ENCODE measurements around the gene TEX52.
A peak's percentile ranks its signal among the peaks of the same experiment; 100 is the strongest.

The TEX52 gene

DNA sequence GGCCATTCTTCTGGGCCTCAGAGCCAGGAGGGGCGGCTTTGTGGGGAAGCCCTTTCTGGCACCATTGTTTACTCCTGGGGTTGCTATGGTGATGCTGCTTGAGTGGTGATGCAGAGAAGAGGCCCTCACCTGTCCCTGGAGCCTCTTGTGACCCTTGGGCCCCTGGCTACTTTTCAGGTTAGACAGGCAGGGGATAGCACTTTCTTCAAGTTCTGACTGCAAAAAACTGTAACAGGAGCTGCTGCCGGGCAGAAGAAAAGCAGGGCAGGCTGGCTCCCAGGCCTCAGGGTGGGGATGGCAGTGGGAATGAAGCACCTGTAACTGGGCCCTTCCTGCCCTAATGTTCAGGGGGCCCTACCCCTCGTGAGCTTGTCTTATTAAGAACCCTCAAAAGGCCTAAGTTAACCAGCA is at the start of gene TEX52:
TSS of gene TEX52 (minus strand) at position 19 of the 411 bp plus-strand sequence. CDS start at position 6, 13 bp downstream.
- H3K4me3 ChIP-seq (replicated peaks in 1 of 2; ENCODE audit: low read depth in 2 of 2, low read length in 2 of 2): no peak within 1 kb of the TSS
- TF ChIP-seq, protein P1, sequence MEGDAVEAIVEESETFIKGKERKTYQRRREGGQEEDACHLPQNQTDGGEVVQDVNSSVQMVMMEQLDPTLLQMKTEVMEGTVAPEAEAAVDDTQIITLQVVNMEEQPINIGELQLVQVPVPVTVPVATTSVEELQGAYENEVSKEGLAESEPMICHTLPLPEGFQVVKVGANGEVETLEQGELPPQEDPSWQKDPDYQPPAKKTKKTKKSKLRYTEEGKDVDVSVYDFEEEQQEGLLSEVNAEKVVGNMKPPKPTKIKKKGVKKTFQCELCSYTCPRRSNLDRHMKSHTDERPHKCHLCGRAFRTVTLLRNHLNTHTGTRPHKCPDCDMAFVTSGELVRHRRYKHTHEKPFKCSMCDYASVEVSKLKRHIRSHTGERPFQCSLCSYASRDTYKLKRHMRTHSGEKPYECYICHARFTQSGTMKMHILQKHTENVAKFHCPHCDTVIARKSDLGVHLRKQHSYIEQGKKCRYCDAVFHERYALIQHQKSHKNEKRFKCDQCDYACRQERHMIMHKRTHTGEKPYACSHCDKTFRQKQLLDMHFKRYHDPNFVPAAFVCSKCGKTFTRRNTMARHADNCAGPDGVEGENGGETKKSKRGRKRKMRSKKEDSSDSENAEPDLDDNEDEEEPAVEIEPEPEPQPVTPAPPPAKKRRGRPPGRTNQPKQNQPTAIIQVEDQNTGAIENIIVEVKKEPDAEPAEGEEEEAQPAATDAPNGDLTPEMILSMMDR (IDR thresholded peaks at IDR 0.05; ENCODE audit: low read depth, low read length): no peak
- DNase-seq (ENCODE audit: low read depth in 2 of 2): no peak

DNA sequence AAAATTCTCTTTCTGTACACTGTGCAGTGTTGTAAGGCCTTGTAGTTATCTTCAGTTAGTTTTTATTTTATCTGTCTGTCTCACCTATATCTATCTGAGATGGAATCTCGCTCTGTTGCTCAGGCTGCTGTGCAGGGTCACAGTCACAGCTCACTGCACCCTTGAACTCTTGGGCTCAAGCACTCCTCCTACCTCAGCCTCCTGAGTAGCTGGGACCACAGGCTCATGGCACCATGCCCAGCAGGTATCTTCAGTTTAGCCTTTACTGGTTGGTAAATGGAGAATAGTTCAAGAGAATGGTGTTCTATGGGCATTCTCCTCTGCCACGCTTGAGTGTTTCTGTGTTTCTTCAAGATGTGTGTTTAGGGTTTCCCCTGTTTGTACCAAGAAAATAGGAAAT is 47.4 kb upstream of the TEX52 start:
- no peak overlapping the region for H3K4me3 ChIP-seq (replicated peaks in 1 of 2; ENCODE audit: low read depth in 2 of 2, low read length in 2 of 2)
- TF ChIP-seq, protein P1 (IDR thresholded peaks at IDR 0.05; ENCODE audit: low read depth, low read length): no peak
- DNase-seq (ENCODE audit: low read depth in 2 of 2): no peak

DNA sequence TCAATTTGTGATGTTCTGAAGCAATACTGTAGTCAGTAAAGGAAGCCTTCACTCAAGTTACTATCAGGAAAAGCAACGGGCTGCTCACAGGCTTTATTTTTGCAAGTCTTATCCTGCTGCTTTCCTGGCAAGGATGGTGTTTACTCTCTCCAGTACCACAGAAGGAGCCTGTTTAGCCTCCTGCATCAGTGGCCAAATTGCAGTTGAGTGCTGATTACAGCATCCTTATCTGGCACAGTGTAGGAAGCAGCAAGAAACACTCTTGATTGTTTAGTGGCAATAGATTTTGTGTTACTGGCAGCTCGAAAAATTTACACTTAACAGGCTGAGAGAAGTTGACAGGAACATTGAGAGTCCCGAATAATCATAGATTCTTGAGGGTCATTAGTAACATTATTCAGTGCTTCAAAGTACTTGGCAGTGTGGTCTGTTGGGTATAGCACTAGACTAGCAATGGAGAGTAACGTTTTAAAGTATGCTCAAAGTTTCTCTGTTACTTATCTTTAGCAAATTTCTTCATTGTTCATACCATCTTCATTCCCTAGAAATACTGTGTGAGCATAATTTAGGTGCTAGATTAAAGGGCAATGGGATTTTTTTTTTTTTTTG is 45.5 kb upstream of the TEX52 start:
- peak in 1 of 2 donors; percentile 88 for DNase-seq (ENCODE audit: low read depth in 2 of 2)
- TF ChIP-seq, protein P1 (IDR thresholded peaks at IDR 0.05; ENCODE audit: low read depth, low read length): no peak
- H3K4me3 ChIP-seq (replicated peaks in 1 of 2; ENCODE audit: low read depth in 2 of 2, low read length in 2 of 2): no peak overlapping the region

DNA sequence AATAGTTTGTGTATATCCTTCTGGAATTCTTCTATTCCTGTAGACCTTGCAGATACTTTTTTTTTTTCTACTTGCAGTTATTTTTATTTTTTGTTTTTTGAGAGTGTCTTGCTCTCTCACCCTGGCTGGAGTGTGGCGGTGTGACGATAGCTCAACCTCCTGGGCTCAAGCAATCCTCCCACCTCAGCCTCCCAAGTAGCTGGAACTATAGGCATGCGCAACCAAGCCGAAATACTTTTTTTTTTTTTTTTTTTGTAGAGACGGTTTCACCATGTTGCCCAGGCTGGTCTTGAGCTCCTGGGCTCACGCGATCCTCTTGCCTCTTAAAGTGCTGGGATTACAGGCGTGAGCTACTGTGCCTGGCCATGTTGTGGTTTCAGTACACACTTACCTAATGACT is 43.8 kb upstream of the TEX52 start:
- H3K4me3 ChIP-seq (replicated peaks in 1 of 2; ENCODE audit: low read depth in 2 of 2, low read length in 2 of 2): no peak overlapping the region
- no peak for DNase-seq (ENCODE audit: low read depth in 2 of 2)
- TF ChIP-seq, protein P1 (IDR thresholded peaks at IDR 0.05; ENCODE audit: low read depth, low read length): no peak

DNA sequence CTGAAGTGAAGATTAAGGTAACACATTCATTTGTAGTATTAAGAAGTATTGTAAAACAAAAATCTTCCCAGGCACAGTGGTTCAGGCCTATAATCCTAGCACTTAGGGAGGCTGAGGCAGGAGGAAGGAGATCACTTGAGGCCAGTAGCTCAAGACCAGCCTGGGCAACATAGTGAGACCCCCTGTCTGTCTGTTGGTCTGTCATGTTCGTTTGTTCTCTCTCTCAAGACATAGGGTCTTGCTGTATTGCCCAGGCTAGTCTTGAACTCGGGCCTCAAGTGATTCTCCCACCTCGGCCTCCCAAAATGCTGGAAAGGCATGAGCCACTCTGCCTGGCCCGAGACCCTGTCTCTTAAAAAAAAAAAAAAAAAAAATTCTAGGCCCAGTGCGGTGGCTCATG is 40.6 kb upstream of the TEX52 start:
- no peak for DNase-seq (ENCODE audit: low read depth in 2 of 2)
- no peak overlapping the region for H3K4me3 ChIP-seq (replicated peaks in 1 of 2; ENCODE audit: low read depth in 2 of 2, low read length in 2 of 2)
- TF ChIP-seq, protein P1 (IDR thresholded peaks at IDR 0.05; ENCODE audit: low read depth, low read length): no peak

DNA sequence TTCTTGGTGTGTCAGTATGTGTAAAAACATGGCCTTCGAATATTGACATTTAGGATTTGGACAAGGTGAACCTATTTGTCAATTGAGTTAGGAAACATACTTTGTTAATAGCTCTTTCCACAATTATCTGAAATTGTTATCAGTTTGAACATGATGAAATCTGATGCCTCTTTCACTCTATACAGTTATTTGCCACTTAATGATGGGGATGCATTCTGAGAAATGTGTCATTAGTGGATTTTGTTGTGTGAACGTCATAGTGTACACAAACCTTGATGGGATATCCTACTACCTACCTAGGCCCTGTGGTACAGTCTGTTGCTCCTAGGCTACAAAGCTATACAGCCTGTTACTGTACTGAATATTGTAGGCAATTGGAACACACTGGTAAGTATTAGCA is 38.7 kb upstream of the TEX52 start:
- DNase-seq (ENCODE audit: low read depth in 2 of 2): peak in 1 of 2 donors; percentile 14
- TF ChIP-seq, protein P1 (IDR thresholded peaks at IDR 0.05; ENCODE audit: low read depth, low read length): no peak

DNA sequence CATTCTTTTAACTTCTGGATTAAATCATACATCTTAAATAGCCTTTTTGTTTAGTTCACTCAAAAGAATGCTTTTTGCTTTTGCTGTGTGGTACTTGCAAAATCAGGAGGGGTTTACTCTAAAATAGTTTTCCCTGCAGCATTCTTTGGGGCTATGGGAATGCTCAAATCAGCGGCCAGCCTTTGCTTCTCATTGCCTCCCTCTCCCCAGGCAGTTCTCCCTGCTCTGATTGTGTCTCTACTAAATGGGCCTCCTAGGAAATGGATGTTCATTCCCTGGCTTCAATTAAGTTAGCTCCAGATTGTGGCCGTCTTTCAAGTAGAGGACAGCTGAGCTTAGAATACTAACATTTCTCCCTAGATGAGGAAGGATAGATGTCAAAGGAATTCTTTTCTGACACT is 38.2 kb upstream of the TEX52 start:
- peak in 1 of 2 donors; percentile 19 for DNase-seq (ENCODE audit: low read depth in 2 of 2)
- H3K4me3 ChIP-seq (replicated peaks in 1 of 2; ENCODE audit: low read depth in 2 of 2, low read length in 2 of 2): no peak overlapping the region
- TF ChIP-seq, protein P1 (IDR thresholded peaks at IDR 0.05; ENCODE audit: low read depth, low read length): no peak

More for the DNA sequence above, 38.7 kb upstream of the TEX52 start:
- H3K4me3 ChIP-seq (replicated peaks in 1 of 2; ENCODE audit: low read depth in 2 of 2, low read length in 2 of 2): no peak overlapping the region

Data from cardiac fibroblast (primary cell).